K562 (cell line): ENCODE results near the gene CCN6. TPM values are rescaled to one million over a fixed set of nuclear protein-coding genes. Genes with fewer than 3 reads are reported as not detected.

Experiments
- BCOR ChIP-seq: fragments of 450-650 bp; IDR thresholded peaks from 2 replicates; pipeline ENCODE4 v1.6.1; 2016
- COPS2 ChIP-seq: fragments of 450-650 bp; conservative IDR thresholded peaks from 2 replicates; pipeline ENCODE4 v1.6.1; 2016; ENCODE audit warnings: mild to moderate bottlenecking, moderate library complexity
- DACH1 ChIP-seq: fragments of 450-650 bp; IDR thresholded peaks from 2 replicates; pipeline ENCODE4 v1.6.1; 2018; ENCODE audit not compliant: partially characterized antibody
- PATZ1 ChIP-seq: fragments of 250-450 bp; sonication (Bioruptor Pico); IDR thresholded peaks from 2 replicates; pipeline ENCODE4 v1.5.0; 2020; ENCODE audit warnings: mild to moderate bottlenecking, borderline replicate concordance
- TCF7 ChIP-seq: sonication (generic); IDR thresholded peaks from 2 replicates; pipeline ENCODE4 v1.6.1; 2016; ENCODE audit warnings: antibody characterized with exemption, borderline replicate concordance
- polyA plus RNA-seq, 8 experiments: library from polyadenylated mRNA; depleted of rRNA in 4 of 8; stranded (reverse) in 5 of 8; unstranded in 3 of 8; fragments of >200 nt; fragmentation: Nextera tagmentation in 2 of 8; fragmentation: Illumina TruSeq in 1 of 8; extraction: Ambion mirVana in 2 of 8; extraction: Trizol in 1 of 8; gene quantifications; 2 replicates each; pipeline versions ENCODE4 v1.2.1 to v1.2.3, GENCODE V29; 2011 to 2014; ENCODE audit warnings: inconsistent platforms in 1 of 8, missing spikeins in 1 of 8
- total RNA-seq, 7 experiments: library from RNA; depleted of rRNA in 6 of 7; stranded (reverse); fragments of >200 nt in 6 of 7; fragmentation: Illumina TruSeq in 2 of 7; extraction: Trizol in 2 of 7; gene quantifications; 2 replicates each; pipeline versions ENCODE4 v1.2.1 to v1.2.3, GENCODE V29; 2011 to 2021; ENCODE audit warnings: low replicate concordance in 1 of 7
- TF ChIP-seq, protein P1 (sequence below): fragments of 250-450 bp; sonication (Bioruptor Pico); IDR thresholded peaks from 2 replicates; pipeline ENCODE4 v1.4.0; 2020; ENCODE audit warnings: mild to moderate bottlenecking, moderate library complexity, borderline replicate concordance
- TF ChIP-seq, protein P2 (sequence below): fragments of 250-450 bp; sonication (Bioruptor Pico); IDR thresholded peaks from 2 replicates; pipeline ENCODE4 v1.4.0; 2020

CCN6 gene
- total and polyA plus RNA-seq, 9 of the 15 experiments (the other 6 are each of a cell fraction or from before 2014, with no cell fraction given), result 0.04 to 0.62 (median 0.21) TPM; not detected in 2

DNA sequence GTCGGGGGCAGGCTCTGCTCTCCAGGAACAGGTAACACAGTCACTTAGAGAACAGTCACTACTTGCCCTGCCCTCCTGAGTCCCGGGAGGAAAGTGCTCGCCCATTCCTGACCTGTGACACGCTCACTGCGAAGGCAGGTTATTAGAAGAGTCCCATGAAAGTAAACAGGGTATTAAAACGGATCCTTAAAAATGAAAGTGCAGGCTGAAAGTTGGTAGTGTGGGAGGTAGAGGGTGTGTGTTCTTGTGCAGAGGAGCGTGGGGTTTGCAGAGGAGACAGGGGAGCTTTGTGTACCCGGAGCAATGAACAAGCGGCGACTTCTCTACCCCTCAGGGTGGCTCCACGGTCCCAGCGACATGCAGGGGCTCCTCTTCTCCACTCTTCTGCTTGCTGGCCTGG, at the start of gene CCN6 (continued):
- TF ChIP-seq, protein P1, sequence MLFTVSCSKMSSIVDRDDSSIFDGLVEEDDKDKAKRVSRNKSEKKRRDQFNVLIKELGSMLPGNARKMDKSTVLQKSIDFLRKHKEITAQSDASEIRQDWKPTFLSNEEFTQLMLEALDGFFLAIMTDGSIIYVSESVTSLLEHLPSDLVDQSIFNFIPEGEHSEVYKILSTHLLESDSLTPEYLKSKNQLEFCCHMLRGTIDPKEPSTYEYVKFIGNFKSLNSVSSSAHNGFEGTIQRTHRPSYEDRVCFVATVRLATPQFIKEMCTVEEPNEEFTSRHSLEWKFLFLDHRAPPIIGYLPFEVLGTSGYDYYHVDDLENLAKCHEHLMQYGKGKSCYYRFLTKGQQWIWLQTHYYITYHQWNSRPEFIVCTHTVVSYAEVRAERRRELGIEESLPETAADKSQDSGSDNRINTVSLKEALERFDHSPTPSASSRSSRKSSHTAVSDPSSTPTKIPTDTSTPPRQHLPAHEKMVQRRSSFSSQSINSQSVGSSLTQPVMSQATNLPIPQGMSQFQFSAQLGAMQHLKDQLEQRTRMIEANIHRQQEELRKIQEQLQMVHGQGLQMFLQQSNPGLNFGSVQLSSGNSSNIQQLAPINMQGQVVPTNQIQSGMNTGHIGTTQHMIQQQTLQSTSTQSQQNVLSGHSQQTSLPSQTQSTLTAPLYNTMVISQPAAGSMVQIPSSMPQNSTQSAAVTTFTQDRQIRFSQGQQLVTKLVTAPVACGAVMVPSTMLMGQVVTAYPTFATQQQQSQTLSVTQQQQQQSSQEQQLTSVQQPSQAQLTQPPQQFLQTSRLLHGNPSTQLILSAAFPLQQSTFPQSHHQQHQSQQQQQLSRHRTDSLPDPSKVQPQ (CRISPR knock-in tag), result no peak
- TF ChIP-seq DACH1, result no peak
- TF ChIP-seq, protein P2, sequence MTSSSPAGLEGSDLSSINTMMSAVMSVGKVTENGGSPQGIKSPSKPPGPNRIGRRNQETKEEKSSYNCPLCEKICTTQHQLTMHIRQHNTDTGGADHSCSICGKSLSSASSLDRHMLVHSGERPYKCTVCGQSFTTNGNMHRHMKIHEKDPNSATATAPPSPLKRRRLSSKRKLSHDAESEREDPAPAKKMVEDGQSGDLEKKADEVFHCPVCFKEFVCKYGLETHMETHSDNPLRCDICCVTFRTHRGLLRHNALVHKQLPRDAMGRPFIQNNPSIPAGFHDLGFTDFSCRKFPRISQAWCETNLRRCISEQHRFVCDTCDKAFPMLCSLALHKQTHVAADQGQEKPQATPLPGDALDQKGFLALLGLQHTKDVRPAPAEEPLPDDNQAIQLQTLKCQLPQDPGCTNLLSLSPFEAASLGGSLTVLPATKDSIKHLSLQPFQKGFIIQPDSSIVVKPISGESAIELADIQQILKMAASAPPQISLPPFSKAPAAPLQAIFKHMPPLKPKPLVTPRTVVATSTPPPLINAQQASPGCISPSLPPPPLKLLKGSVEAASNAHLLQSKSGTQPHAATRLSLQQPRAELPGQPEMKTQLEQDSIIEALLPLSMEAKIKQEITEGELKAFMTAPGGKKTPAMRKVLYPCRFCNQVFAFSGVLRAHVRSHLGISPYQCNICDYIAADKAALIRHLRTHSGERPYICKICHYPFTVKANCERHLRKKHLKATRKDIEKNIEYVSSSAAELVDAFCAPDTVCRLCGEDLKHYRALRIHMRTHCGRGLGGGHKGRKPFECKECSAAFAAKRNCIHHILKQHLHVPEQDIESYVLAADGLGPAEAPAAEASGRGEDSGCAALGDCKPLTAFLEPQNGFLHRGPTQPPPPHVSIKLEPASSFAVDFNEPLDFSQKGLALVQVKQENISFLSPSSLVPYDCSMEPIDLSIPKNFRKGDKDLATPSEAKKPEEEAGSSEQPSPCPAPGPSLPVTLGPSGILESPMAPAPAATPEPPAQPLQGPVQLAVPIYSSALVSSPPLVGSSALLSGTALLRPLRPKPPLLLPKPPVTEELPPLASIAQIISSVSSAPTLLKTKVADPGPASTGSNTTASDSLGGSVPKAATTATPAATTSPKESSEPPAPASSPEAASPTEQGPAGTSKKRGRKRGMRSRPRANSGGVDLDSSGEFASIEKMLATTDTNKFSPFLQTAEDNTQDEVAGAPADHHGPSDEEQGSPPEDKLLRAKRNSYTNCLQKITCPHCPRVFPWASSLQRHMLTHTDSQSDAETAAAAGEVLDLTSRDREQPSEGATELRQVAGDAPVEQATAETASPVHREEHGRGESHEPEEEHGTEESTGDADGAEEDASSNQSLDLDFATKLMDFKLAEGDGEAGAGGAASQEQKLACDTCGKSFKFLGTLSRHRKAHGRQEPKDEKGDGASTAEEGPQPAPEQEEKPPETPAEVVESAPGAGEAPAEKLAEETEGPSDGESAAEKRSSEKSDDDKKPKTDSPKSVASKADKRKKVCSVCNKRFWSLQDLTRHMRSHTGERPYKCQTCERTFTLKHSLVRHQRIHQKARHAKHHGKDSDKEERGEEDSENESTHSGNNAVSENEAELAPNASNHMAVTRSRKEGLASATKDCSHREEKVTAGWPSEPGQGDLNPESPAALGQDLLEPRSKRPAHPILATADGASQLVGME (CRISPR knock-in tag), result no peak
- TF ChIP-seq BCOR, result no peak
- no peak for TF ChIP-seq COPS2
- no peak for TF ChIP-seq TCF7
- TF ChIP-seq PATZ1 (CRISPR knock-in tag), result no peak
